ENCODE data around the gene PUM2. TPM values are rescaled to one million over a fixed set of nuclear protein-coding genes. Genes with fewer than 3 reads are reported as not detected.

The PUM2 gene
- total and polyA plus RNA-seq, 7 donors = 13.0 to 61.7 (median 43.9) TPM

- DNase-seq (no peak), ATAC-seq (no peak)
- intact Hi-C loops (cut with DNase I) = no loop called here
- H3K27me3 ChIP-seq (ENCODE audit: insufficient read depth in 3 of 3, low read length in 2 of 3) = no peaks in the 10 kb centered on the region
- H3K27ac ChIP-seq = no peak overlapping the region
- no peaks in the 10 kb centered on the region for H3K36me3 ChIP-seq (ENCODE audit: insufficient read depth in 1 of 2, low read depth in 1 of 2)
- TF ChIP-seq CTCF (IDR thresholded peaks at IDR 0.05) = no peak
- peaks cover 36% of the 10 kb centered on the region for H3K4me1 ChIP-seq
- WGBS, 3 donors = 76 to 87% (median 83%) methylated on average over 4 of the region's 4 CpGs
- H3K9me3 ChIP-seq = no peaks in the 10 kb centered on the region
- H3K4me3 ChIP-seq = no peak overlapping the region
Measured at GRCh38 chr2:20333738-20334137, 16.9 kb downstream of the PUM2 start.

DNA sequence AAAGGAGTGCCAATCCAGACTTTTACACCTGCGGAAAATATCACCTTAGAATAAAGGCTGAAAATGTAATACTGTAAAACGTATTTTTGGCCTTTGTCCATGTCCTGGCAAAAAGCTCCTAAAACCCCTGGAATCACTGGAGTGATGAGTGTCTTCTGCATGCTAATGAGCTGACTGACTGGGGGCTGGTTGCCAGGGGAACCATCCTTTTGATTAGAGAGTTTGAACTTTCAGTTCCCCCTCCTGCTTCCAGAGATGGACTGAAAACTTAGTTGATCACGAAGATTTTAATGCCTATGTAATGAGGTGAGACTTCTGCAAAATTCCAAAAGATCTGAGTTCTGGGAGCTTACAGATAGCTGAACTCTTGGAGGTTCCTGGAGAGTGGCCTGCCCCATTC lies 20.5 kb downstream of the PUM2 start:
- no peak for ATAC-seq
- Histone ChIP-seq H3K36me3 (ENCODE audit: insufficient read depth in 1 of 2, low read depth in 1 of 2) (peaks cover 0 to 18% of the 10 kb centered on the region in 2 donors), H3K9me3 (no peaks in the 10 kb centered on the region), H3K4me3 (no peak overlapping the region), H3K27ac (no peak overlapping the region), H3K4me1 (peaks cover 16% of the 10 kb centered on the region), H3K27me3 (ENCODE audit: insufficient read depth in 3 of 3, low read length in 2 of 3) (no peaks in the 10 kb centered on the region)
- TF ChIP-seq CTCF (IDR thresholded peaks at IDR 0.05) = no peak
- intact Hi-C loops (cut with DNase I) = no loop called here
- no peak for DNase-seq
- 84 to 89% (median 85%) methylated on average over 3 of the region's 3 CpGs for WGBS, 3 donors

GRCh38 chr2:20327370-20327769 lies 23.3 kb downstream of the PUM2 start:
- Histone ChIP-seq H3K9me3 (no peaks in the 10 kb centered on the region), H3K36me3 (ENCODE audit: insufficient read depth in 1 of 2, low read depth in 1 of 2) (peaks cover 0 to 38% of the 10 kb centered on the region in 2 donors), H3K4me3 (no peak overlapping the region), H3K4me1 (peaks cover 9% of the 10 kb centered on the region), H3K27ac (peak overlapping the region; percentile 46), H3K27me3 (ENCODE audit: insufficient read depth in 3 of 3, low read length in 2 of 3) (no peaks in the 10 kb centered on the region)
- no peak for ATAC-seq
- no peak for TF ChIP-seq CTCF (IDR thresholded peaks at IDR 0.05)
- WGBS, 3 donors = 27 to 34% (median 30%) methylated on average over 1 of the region's 1 CpG
- intact Hi-C loops (cut with DNase I) = no loop called here
- no peak for DNase-seq

DNA sequence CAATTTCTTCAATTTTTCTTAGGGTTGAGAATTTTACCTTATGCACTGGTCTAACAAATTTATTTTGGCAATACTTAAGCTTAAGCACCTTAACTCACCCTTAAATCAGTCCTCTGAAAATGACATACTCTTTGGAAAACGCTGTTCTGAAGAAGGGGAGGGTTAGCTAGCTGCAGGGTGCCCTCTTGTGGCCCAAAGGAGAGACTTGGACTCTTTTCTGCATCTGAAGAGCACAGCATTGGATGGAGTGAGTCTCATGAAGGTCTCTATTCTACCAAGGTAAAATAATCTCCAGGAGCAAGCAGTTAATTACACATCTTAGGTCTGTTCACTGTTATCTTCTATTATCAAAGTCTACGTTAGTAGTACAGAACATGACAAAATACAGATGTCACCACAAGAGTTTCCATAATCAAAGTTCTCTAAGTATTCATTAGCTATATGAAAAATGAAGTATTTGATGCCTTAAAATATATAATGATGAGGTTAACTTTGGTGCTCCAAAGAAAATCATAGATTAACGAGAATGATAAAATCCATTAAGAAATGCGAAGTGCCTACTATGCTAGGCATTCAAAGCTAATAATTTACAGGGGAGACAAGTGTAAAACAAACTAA lies 24.4 kb downstream of the PUM2 start:
- peaks cover 0 to 48% of the 10 kb centered on the region in 2 donors for H3K36me3 ChIP-seq (ENCODE audit: insufficient read depth in 1 of 2, low read depth in 1 of 2)
- DNase-seq = no peak
- no peaks in the 10 kb centered on the region for H3K9me3 ChIP-seq
- 69 to 70% (median 69%) methylated on average over 4 of the region's 4 CpGs for WGBS, 3 donors
- ATAC-seq = peak; percentile 50 to 81 (median 73)
- TF ChIP-seq CTCF (IDR thresholded peaks at IDR 0.05) = peak; percentile 60
- no peaks in the 10 kb centered on the region for H3K27me3 ChIP-seq (ENCODE audit: insufficient read depth in 3 of 3, low read length in 2 of 3)
- intact Hi-C loops (cut with DNase I) = no loop called here
- H3K4me1 ChIP-seq = peaks cover 9% of the 10 kb centered on the region
- H3K4me3 ChIP-seq = no peak overlapping the region
- H3K27ac ChIP-seq = no peak overlapping the region

All from psoas muscle (tissue), 8 donors.